ENCODE results near the gene PALLD.

PALLD gene

GRCh38 chr4:168619266-168619631, 122.4 kb downstream of the PALLD start:
- DNase-seq (ENCODE audit: low read depth), result no peak
- H3K4me3 ChIP-seq (ENCODE audit: control insufficient read depth, low read depth, low read length), result no peak overlapping the region
- TF ChIP-seq CTCF (IDR thresholded peaks at IDR 0.05; ENCODE audit: control insufficient read depth, insufficient read depth, low read depth, low read length, missing control alignments), result no peak

- TF ChIP-seq CTCF (IDR thresholded peaks at IDR 0.05; ENCODE audit: control insufficient read depth, insufficient read depth, low read depth, low read length, missing control alignments), result no peak
- no peak overlapping the region for H3K4me3 ChIP-seq (ENCODE audit: control insufficient read depth, low read depth, low read length)
- DNase-seq (ENCODE audit: low read depth), result peak; percentile 85
Measured at GRCh38 chr4:168621806-168622589, 125.1 kb downstream of the PALLD start.

GRCh38 chr4:168622600-168622999, 125.7 kb downstream of the PALLD start:
- no peak for TF ChIP-seq CTCF (IDR thresholded peaks at IDR 0.05; ENCODE audit: control insufficient read depth, insufficient read depth, low read depth, low read length, missing control alignments)
- no peak for DNase-seq (ENCODE audit: low read depth)
- H3K4me3 ChIP-seq (ENCODE audit: control insufficient read depth, low read depth, low read length), result no peak overlapping the region

- no peak for TF ChIP-seq CTCF (IDR thresholded peaks at IDR 0.05; ENCODE audit: control insufficient read depth, insufficient read depth, low read depth, low read length, missing control alignments)
- no peak overlapping the region for H3K4me3 ChIP-seq (ENCODE audit: control insufficient read depth, low read depth, low read length)
- DNase-seq (ENCODE audit: low read depth), result no peak
Measured at GRCh38 chr4:168623011-168623410, 126.2 kb downstream of the PALLD start.

- DNase-seq (ENCODE audit: low read depth), result no peak
- no peak for TF ChIP-seq CTCF (IDR thresholded peaks at IDR 0.05; ENCODE audit: control insufficient read depth, insufficient read depth, low read depth, low read length, missing control alignments)
- H3K4me3 ChIP-seq (ENCODE audit: control insufficient read depth, low read depth, low read length), result no peak overlapping the region
Measured at GRCh38 chr4:168623484-168623883, 126.6 kb downstream of the PALLD start.

GRCh38 chr4:168628251-168628650, 131.4 kb downstream of the PALLD start:
- H3K4me3 ChIP-seq (ENCODE audit: control insufficient read depth, low read depth, low read length), result no peak overlapping the region
- TF ChIP-seq CTCF (IDR thresholded peaks at IDR 0.05; ENCODE audit: control insufficient read depth, insufficient read depth, low read depth, low read length, missing control alignments), result no peak
- no peak for DNase-seq (ENCODE audit: low read depth)
